Hematopoietic multipotent progenitor cell treated with erythropoietin and hydrocortisone succinate and interleukin-3 and kit ligand, for 8 days (in vitro differentiated cells): ENCODE data around the gene PAPPA.

Experiments used
- DNase-seq: peaks from one replicate; pipeline ENCODE4 v3.0.0-alpha.2; 2015

Gene PAPPA

DNA sequence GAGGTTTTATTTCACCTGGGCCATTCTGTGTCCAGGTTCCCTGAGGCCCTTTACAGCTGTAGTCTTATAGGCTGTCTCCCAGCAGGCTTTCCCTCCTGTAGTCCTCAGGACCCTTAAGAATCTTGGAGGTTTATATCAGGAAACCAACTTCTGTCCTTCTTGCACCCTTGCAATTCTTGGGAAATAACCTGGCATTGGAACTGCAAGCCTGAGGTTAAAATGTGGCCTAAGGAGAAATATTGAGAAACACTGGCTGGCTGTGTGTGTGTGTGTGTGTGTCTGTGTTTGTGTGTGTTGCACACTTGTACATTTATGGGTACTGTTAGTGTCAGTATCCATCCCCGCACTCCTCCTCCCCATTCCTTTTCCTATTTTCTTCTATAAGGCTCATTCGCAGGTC, 168.9 kb downstream of the PAPPA start:
- DNase-seq = no peak

GRCh38 chr9:116323012-116323411, 169.4 kb downstream of the PAPPA start:
- no peak for DNase-seq

- DNase-seq = no peak
Measured at GRCh38 chr9:116323571-116323970, 170.0 kb downstream of the PAPPA start.

- DNase-seq = no peak
Measured at GRCh38 chr9:116325924-116326323, 172.3 kb downstream of the PAPPA start.

DNA sequence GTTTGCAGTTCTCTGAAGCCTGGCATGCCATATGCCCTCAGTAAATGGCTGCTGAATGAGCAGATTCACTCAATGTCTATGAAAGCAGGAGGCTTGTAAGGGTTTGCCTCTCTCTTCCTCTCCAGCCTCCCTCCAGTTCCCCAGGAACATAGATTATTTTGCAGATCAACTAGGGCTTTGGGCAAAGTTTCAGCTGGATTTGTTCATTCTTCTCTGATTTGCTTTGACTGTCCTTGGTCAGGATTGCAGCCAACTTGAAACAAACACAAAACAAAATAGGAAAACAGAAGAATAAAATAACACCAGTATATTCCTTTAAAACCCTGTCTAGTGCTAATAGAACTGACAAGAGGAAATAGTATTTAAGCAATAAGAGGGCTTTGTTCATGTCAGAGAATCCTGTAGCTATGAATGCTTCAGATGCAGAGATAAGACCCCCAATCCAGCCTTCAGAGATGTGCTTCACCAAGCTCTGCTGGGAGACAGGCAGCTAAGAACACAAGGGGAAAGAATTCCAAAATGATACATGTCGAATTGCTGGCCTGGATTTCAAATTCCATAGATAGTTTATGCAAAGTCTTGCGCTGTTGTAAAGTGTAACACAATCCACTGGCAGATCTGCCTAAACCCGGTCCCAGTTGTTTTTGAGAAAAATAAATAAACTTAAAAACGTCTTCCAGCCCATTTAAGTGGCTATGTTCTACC, 174.3 kb downstream of the PAPPA start:
- no peak for DNase-seq

GRCh38 chr9:116329470-116329869, 175.9 kb downstream of the PAPPA start:
- DNase-seq = no peak

DNA sequence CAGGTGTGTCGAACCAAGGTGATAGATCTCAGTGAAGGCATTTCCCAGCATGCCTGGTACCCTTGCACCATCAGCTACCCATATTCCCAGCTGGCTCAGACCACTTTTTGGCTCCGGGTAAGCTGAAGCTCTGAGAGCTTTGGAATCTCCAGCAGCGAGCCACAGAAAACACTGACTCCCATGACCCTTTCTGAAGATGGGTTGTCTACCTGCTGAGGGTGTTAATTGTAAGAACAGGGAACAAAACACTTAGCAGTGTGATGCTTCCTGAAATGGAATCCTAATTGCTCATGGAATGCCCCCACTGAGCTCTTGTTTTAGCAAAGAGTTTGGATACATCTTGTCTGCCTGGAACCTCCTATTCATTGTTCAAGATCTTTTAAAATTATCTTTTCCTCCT, 177.7 kb downstream of the PAPPA start:
- DNase-seq = no peak

GRCh38 chr9:116332090-116332489, 178.5 kb downstream of the PAPPA start:
- DNase-seq = no peak

DNA sequence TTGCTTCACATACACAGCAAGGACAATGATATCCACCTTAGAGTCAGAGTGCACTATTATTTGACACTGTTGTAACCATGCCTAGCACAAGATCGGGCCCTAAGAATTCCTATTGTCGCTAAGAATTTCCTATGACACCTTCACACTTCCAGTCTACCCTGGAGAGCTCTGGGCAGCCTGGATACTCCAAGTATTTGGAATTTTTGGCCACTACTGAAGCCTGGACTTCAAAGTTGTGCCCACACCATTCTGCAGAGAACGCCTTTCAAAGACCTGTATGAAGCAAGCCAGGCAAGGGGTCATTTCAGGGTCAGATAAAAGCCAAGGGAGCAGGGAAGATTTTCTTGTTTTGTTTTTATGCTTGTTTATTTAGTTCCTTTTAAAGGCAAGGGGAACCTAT, 179.7 kb downstream of the PAPPA start:
- no peak for DNase-seq

- DNase-seq = no peak
Measured at GRCh38 chr9:116334546-116335150, 181.1 kb downstream of the PAPPA start.

- no peak for DNase-seq
Measured at GRCh38 chr9:116335392-116335791, 181.8 kb downstream of the PAPPA start.

GRCh38 chr9:116336133-116336862, 182.7 kb downstream of the PAPPA start:
- DNase-seq = no peak

GRCh38 chr9:116337015-116337414, 183.4 kb downstream of the PAPPA start:
- DNase-seq = no peak

GRCh38 chr9:116340270-116340669, 186.7 kb downstream of the PAPPA start:
- DNase-seq = no peak

DNA sequence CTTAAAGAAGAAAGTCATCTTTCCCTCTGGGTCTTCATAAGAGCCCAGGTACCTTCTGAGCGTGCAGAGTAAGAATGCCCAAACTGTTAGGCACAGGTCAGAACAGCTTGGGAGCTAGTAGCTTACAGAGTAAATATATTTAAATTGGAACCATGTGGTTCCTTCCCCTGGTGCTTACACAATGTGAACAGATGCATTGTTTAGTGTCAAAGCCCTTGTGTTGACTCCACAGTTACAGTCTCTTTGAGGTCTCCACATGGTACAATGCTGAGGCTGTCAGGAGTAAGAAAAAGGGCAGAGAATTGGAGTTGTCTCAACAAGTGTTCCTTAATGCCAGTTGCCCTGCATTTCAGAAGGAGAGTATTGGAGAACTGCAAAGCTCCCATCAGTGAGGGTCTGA, 188.5 kb downstream of the PAPPA start:
- no peak for DNase-seq

DNA sequence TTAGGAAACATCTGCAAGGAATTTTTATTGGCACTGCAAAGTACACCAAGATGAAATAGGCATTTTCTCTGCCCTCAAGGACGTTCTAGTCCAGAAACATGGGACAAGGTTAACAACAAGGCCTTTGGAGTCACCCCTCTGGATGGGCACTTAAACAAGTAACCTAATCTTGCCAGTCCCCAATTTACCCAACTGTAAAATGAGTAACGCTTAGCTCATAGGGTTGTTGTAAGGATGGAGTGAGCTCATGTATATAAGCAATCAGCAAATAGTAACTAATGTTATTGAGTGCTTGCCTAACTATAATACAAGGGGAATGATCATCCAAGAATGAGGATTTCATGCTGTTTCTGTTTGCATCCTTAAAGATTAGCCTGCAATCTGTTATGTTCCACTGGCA, 189.3 kb downstream of the PAPPA start:
- no peak for DNase-seq

DNA sequence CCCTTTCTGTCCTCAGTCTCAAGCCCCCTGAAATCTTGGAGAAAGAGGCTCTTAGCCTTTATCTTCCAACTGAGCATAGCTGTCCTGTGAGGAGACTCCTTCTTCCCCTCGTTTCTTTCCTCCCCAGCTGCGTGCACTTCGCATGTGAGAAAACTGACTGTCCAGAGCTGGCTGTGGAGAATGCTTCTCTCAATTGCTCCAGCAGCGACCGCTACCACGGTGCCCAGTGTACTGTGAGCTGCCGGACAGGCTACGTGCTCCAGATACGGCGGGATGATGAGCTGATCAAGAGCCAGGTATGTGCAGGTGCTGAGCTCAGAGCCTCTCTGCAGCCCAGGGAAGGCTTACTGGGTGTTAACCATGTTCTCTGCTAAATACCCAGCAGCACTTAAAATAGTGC, 190.8 kb downstream of the PAPPA start:
- no peak for DNase-seq

DNA sequence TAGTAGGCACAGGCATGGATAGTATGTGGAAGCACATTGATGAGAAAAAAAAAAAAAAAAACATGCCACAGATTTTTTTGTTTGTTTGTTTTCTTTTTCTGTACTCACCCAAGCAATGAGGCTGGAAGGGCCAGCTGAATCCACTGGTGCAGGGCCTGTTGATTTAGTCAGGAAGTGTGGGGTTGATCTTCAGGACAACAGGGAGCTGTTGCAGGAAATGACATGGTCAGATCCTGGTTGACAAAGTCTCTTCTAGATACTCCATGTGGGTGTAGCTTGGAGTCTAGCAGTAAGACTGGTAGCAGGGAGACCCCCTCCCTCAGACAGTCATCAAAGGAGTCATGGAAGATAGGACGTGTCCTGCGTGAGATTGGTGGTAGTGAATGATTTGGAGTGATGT, 191.8 kb downstream of the PAPPA start:
- no peak for DNase-seq

DNA sequence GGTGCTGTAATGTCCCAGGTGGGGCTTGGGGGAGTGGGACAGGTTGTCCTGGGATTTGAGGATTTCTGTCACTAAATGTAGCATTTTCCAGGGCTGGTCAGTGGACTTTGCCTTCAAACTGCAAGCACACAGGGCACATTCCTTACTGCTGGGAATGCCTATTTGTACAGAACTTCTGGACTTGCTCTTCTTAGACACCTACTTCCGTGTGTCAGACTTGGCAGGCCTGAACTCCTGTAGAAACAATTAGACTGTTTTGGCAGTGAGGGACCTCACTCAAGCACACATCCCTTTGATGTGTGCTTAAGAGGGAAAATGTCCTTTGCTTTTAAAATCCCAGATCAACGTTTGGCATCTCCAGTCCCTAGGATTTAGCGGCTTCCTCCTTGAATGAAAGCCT, 192.2 kb downstream of the PAPPA start:
- no peak for DNase-seq

GRCh38 chr9:116349684-116350083, 196.1 kb downstream of the PAPPA start:
- no peak for DNase-seq

GRCh38 chr9:116350213-116350612, 196.6 kb downstream of the PAPPA start:
- DNase-seq = no peak

DNA sequence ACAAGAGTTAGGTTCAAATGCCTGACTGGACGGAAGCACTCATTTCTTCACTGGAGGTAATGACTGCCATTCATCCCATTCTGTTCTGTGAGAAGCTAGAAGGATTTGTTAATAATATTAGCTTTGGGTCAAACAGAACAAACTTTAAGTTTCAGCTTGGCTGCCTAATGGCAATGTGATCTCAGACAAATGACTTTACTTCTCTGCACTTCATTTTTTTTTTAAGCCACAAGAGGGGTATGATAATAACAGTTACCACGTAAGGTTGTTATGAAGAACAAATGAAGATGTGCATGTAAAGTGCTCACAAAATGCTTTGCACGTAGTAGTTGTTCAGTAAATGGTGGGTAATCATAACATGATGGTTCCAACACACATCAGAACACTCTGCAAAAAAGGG, 199.4 kb downstream of the PAPPA start:
- no peak for DNase-seq

- DNase-seq = peak; percentile 33
Measured at GRCh38 chr9:116355153-116355921, 201.7 kb downstream of the PAPPA start.

GRCh38 chr9:116358251-116358650, 204.7 kb downstream of the PAPPA start:
- no peak for DNase-seq
